ENCODE data around the gene MRPS6. TPM values are rescaled to one million over a fixed set of nuclear protein-coding genes. Genes with fewer than 3 reads are reported as not detected.

Gene MRPS6
- total RNA-seq, 2 donors from 2014 or later = 221 to 282 TPM

DNA sequence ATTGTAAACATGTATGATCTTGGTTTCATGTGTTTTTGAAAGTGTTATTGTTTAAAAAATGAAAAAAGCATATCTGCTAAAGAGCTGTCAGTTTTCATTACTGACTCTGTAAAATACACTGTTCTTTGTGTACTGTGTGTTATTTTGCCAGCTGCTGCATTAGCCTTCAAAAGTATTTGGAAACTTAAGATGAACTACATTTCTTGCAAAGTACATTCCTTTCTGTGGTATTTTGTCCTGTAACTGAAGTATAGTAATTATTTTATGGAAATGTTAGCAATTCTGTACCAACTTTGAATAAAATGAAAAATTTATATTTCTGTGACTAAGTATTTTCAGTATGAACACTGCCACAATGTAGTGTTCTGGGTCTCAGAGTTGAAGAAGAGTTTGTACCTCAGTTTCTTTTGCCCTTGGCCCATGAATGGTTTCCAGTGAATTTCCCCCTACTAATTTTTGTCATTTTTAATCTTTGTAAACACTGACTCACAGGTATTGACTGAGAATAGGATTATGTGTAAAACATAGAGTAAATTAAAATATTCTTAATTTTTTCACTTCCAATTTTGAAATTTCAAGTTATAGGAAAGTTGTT is 32.7 kb downstream of the MRPS6 start:
- H3K4me1 Mint-ChIP-seq = peaks cover 30% of the 10 kb centered on the region
- H3K4me1 ChIP-seq (ENCODE audit: control insufficient read depth, insufficient read depth, low read length) = peaks cover 6% of the 10 kb centered on the region
- no peak for DNase-seq
- H3K27ac ChIP-seq (ENCODE audit: low read depth, low read length) = no peak overlapping the region
- H3K27ac Mint-ChIP-seq = no peak overlapping the region
- H3K9ac ChIP-seq (ENCODE audit: extremely low read depth, low read length, poor library complexity, severe bottlenecking) = no peak overlapping the region
- H3K36me3 Mint-ChIP-seq (ENCODE audit: low read depth) = peaks cover 30% of the 10 kb centered on the region
- H3K9me3 ChIP-seq (ENCODE audit: control insufficient read depth, low read length) = no peaks in the 10 kb centered on the region
- TF ChIP-seq, protein P1, sequence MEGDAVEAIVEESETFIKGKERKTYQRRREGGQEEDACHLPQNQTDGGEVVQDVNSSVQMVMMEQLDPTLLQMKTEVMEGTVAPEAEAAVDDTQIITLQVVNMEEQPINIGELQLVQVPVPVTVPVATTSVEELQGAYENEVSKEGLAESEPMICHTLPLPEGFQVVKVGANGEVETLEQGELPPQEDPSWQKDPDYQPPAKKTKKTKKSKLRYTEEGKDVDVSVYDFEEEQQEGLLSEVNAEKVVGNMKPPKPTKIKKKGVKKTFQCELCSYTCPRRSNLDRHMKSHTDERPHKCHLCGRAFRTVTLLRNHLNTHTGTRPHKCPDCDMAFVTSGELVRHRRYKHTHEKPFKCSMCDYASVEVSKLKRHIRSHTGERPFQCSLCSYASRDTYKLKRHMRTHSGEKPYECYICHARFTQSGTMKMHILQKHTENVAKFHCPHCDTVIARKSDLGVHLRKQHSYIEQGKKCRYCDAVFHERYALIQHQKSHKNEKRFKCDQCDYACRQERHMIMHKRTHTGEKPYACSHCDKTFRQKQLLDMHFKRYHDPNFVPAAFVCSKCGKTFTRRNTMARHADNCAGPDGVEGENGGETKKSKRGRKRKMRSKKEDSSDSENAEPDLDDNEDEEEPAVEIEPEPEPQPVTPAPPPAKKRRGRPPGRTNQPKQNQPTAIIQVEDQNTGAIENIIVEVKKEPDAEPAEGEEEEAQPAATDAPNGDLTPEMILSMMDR (conservative IDR thresholded peaks at IDR 0.05) = no peak
- peaks cover 61% of the 10 kb centered on the region for H3K36me3 ChIP-seq (ENCODE audit: control insufficient read depth, insufficient read depth, low read length)
- H3K27me3 ChIP-seq (ENCODE audit: control insufficient read depth, insufficient read depth, low read length, poor library complexity, severe bottlenecking) = no peaks in the 10 kb centered on the region
- H3K4me3 Mint-ChIP-seq = no peak overlapping the region
- no peaks in the 10 kb centered on the region for H3K9me3 Mint-ChIP-seq
- no peak overlapping the region for H3K4me3 ChIP-seq (ENCODE audit: low read length)
- no peaks in the 10 kb centered on the region for H3K27me3 Mint-ChIP-seq (ENCODE audit: insufficient read depth)

DNA sequence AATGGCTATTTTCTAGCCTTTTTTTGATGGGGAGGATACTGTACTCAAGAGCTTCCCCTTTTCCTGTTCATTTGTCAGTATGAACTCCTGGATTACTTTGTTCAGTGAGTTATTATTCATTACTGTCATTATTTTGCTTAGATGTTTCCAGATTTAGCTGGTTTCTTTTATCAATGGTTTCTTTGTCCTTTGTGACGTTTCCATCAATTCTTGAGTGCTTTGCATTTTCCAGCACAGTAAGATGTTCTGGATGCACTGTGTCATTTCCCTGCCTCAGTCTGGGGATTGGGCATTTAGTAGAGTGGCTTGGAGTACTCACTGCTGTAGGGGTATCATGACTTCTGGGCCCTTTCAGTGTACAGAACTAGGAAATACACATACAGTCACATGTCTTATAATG is 34.2 kb downstream of the MRPS6 start:
- Mint-ChIP-seq H3K27ac (no peak overlapping the region), H3K9me3 (no peaks in the 10 kb centered on the region)

DNA sequence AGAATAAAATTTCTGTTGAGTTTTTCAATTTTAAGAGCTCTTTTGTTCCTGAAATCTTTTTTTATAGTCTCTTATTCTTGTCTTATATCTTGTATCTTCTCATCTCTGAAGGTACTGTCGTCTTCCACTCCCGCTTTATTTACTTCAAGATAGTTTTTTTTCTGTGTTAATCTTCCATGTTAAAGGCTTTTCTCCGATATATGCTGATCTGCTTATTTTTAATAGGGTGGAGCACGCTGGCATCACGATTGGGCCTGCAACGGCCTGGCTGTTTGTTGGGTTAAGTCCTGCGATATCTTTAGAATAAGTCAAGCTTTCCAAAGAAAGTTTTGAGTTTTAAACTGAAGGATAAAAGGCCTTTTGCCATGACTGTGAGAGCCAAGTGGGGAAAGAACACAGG is 35.7 kb downstream of the MRPS6 start:
- peak overlapping the region; percentile 2 for H3K27ac Mint-ChIP-seq
- TF ChIP-seq, protein P1 (conservative IDR thresholded peaks at IDR 0.05) = no peak
- no peak overlapping the region for H3K4me3 Mint-ChIP-seq
- peaks cover 53% of the 10 kb centered on the region for H3K36me3 ChIP-seq (ENCODE audit: control insufficient read depth, insufficient read depth, low read length)
- no peak for DNase-seq
- 98 to 100% methylated on average over 3 to 7 of the region's 7 CpGs for WGBS, 2 experiments (ENCODE audit: insufficient coverage in 1 of 2, insufficient read length in 1 of 2)
- no peak overlapping the region for H3K4me3 ChIP-seq (ENCODE audit: low read length)
- peaks cover 6% of the 10 kb centered on the region for H3K4me1 ChIP-seq (ENCODE audit: control insufficient read depth, insufficient read depth, low read length)
- H3K27me3 Mint-ChIP-seq (ENCODE audit: insufficient read depth) = no peaks in the 10 kb centered on the region
- H3K4me1 Mint-ChIP-seq = peaks cover 43% of the 10 kb centered on the region
- peaks cover 36% of the 10 kb centered on the region for H3K36me3 Mint-ChIP-seq (ENCODE audit: low read depth)
- no peaks in the 10 kb centered on the region for H3K9me3 ChIP-seq (ENCODE audit: control insufficient read depth, low read length)
- no peaks in the 10 kb centered on the region for H3K27me3 ChIP-seq (ENCODE audit: control insufficient read depth, insufficient read depth, low read length, poor library complexity, severe bottlenecking)
- no peak overlapping the region for H3K9ac ChIP-seq (ENCODE audit: extremely low read depth, low read length, poor library complexity, severe bottlenecking)
- no peak overlapping the region for H3K27ac ChIP-seq (ENCODE audit: low read depth, low read length)
- no peaks in the 10 kb centered on the region for H3K9me3 Mint-ChIP-seq

More for the DNA sequence above, 34.2 kb downstream of the MRPS6 start:
- Histone ChIP-seq H3K4me3 (ENCODE audit: low read length) (no peak overlapping the region), H3K9me3 (ENCODE audit: control insufficient read depth, low read length) (no peaks in the 10 kb centered on the region), H3K27me3 (ENCODE audit: control insufficient read depth, insufficient read depth, low read length, poor library complexity, severe bottlenecking) (no peaks in the 10 kb centered on the region), H3K36me3 (ENCODE audit: control insufficient read depth, insufficient read depth, low read length) (peaks cover 58% of the 10 kb centered on the region), H3K4me1 (ENCODE audit: control insufficient read depth, insufficient read depth, low read length) (peaks cover 6% of the 10 kb centered on the region), H3K27ac (ENCODE audit: low read depth, low read length) (no peak overlapping the region), H3K9ac (ENCODE audit: extremely low read depth, low read length, poor library complexity, severe bottlenecking) (no peak overlapping the region)
- H3K36me3 Mint-ChIP-seq (ENCODE audit: low read depth) = peaks cover 34% of the 10 kb centered on the region
- TF ChIP-seq, protein P1 (conservative IDR thresholded peaks at IDR 0.05) = no peak
- WGBS, 2 experiments (ENCODE audit: insufficient coverage in 1 of 2, insufficient read length in 1 of 2) = 89 to 100% methylated on average over 1 of the region's 1 CpG
- no peak overlapping the region for H3K4me3 Mint-ChIP-seq
- no peaks in the 10 kb centered on the region for H3K27me3 Mint-ChIP-seq (ENCODE audit: insufficient read depth)
- DNase-seq = no peak
- peaks cover 30% of the 10 kb centered on the region for H3K4me1 Mint-ChIP-seq
